Right lobe of liver (tissue), 4 donors: ENCODE data around the gene APBA2.

Experiments used
- CTCF ChIP-seq, 4 donors: fragments of 200-600 bp in 3 of 4; fragments of 450-650 bp in 1 of 4; IDR thresholded peaks; one replicate each; pipeline versions ENCODE4 v1.5.1 to v1.8.0; 2016 to 2022; ENCODE audit warnings: antibody characterized with exemption in 4 of 4, mild to moderate bottlenecking in 2 of 4
- POLR2A ChIP-seq: fragments of 450-650 bp; IDR thresholded peaks from one replicate; pipeline ENCODE4 v1.6.1; 2017; ENCODE audit warnings: antibody characterized with exemption, mild to moderate bottlenecking
- donor health status: DM: no; HTN: no; CAD: no.
- donor health status: DM: no; HTN: no; CAD: no.
- donor health status: DM: no; HTN: yes; CAD: no.

GRCh38 chr15:28920781-28921331, 35.1 kb downstream of the APBA2 start:
- no peak for TF ChIP-seq CTCF (IDR thresholded peaks at IDR 0.05)
- no peak for TF ChIP-seq POLR2A
